H1 (cell line): ENCODE data around the gene RAB11FIP5. TPM values are rescaled to one million over a fixed set of nuclear protein-coding genes. Genes with fewer than 3 reads are reported as not detected.

Experiments used
- CTCF ChIA-PET: fragments of 300-600 bp; sonication (Branson Sonifier 250); formaldehyde crosslinking; loops from one replicate; lab custom pipeline; 2021; ENCODE audit not compliant: partially characterized antibody; lab: Charles Lee
- POLR2A ChIA-PET: fragments of 300-600 bp; sonication (Branson Sonifier 250); formaldehyde crosslinking; loops from one replicate; lab custom pipeline; 2021; ENCODE audit warnings: inconsistent platforms; ENCODE audit not compliant: partially characterized antibody; lab: Charles Lee
- DNase-seq, 2 experiments: peaks; one replicate each; pipeline versions ENCODE4 v3.0.0 to v3.0.0-alpha.2; 2010 to 2022; ENCODE audit warnings: low spot score in 2 of 2, low read depth in 1 of 2, mixed read lengths in 1 of 2
- FAIRE-seq: peaks from 2 replicates; lab custom pipeline; 2011; peaks lifted over from hg19 to GRCh38; lab: Jason Lieb, UNC
- H2AFZ ChIP-seq: 2 replicates; pipeline ENCODE4 v1.8.1; 2012; ENCODE audit warnings: low read length, inconsistent platforms
- H2AK5ac ChIP-seq: 2 replicates; pipeline ENCODE4 v1.6.1; 2013; ENCODE audit warnings: low read depth, low read length
- H2BK120ac ChIP-seq: replicated peaks from 2 replicates; pipeline ENCODE3; 2013; ENCODE audit warnings: low read depth, low read length, inconsistent platforms
- H2BK12ac ChIP-seq: 2 replicates; pipeline ENCODE4 v1.6.1; 2013; ENCODE audit warnings: low read depth, low read length
- H2BK15ac ChIP-seq: 2 replicates; pipeline ENCODE4 v1.6.1; 2013; ENCODE audit warnings: low read length
- H2BK20ac ChIP-seq: 2 replicates; pipeline ENCODE4 v1.6.1; 2013; ENCODE audit warnings: low read length
- H2BK5ac ChIP-seq: 2 replicates; pipeline ENCODE4 v1.6.1; 2013; ENCODE audit warnings: low read depth, low read length
- H3K14ac ChIP-seq: 2 replicates; pipeline ENCODE4 v1.6.1; 2013; ENCODE audit warnings: inconsistent platforms; ENCODE audit not compliant: insufficient read length
- H3K18ac ChIP-seq: 2 replicates; pipeline ENCODE4 v1.6.1; 2013; ENCODE audit warnings: low read length; ENCODE audit errors: extremely low read depth
- H3K23ac ChIP-seq: 2 replicates; pipeline ENCODE4 v1.6.1; 2013; ENCODE audit warnings: inconsistent platforms; ENCODE audit not compliant: insufficient read length
- H3K23me2 ChIP-seq: 2 replicates; pipeline ENCODE4 v1.6.1; 2013; ENCODE audit warnings: low read depth, low read length
- H3K27ac ChIP-seq: 2 replicates; pipeline ENCODE4 v1.6.1; 2011; ENCODE audit warnings: low read depth, low read length, inconsistent platforms
- H3K27me3 ChIP-seq, 4 experiments: replicated peaks in 1 of 4; 1 replicate in 1 of 4; 2 replicates in 3 of 4; pipeline versions ENCODE4 v1.6.1 to v1.8.1; 2011 to 2013; ENCODE audit warnings: low read length in 3 of 4, mild to moderate bottlenecking in 3 of 4, inconsistent platforms in 2 of 4, mixed read lengths in 2 of 4, moderate library complexity in 1 of 4; ENCODE audit not compliant: control insufficient read depth in 3 of 4, insufficient read depth in 3 of 4; ENCODE audit errors: extremely low read depth in 1 of 4
- H3K36me3 ChIP-seq, 4 experiments: 2 replicates each; pipeline versions ENCODE4 v1.6.1 to v1.8.1; 2011 to 2013; ENCODE audit warnings: mild to moderate bottlenecking in 4 of 4, low read length in 3 of 4, moderate library complexity in 2 of 4, control low read depth in 1 of 4, inconsistent platforms in 1 of 4; ENCODE audit not compliant: insufficient read depth in 4 of 4, control insufficient read depth in 2 of 4
- H3K4ac ChIP-seq: replicated peaks from 2 replicates; pipeline ENCODE3; 2013; ENCODE audit warnings: low read length, low read depth, mixed read lengths, inconsistent platforms; ENCODE audit not compliant: insufficient read length
- H3K4me1 ChIP-seq, 4 experiments: replicated peaks in 1 of 4; 1 replicate in 1 of 4; 2 replicates in 3 of 4; pipeline versions ENCODE4 v1.6.1 to v1.8.1; 2011 to 2013; ENCODE audit warnings: low read length in 3 of 4, inconsistent platforms in 2 of 4, mixed read lengths in 1 of 4; ENCODE audit not compliant: insufficient read depth in 4 of 4, control insufficient read depth in 3 of 4
- H3K4me2 ChIP-seq, 2 experiments: 2 replicates each; pipeline versions ENCODE4 v1.6.1 to v1.8.1; 2011 to 2013; ENCODE audit warnings: low read depth in 2 of 2, low read length in 2 of 2, control low read depth in 1 of 2, inconsistent platforms in 1 of 2, mild to moderate bottlenecking in 1 of 2; ENCODE audit not compliant: insufficient read depth in 1 of 2
- H3K4me3 ChIP-seq, 4 experiments: fragments of 200-600, 300-600 bp in 1 of 4; sonication (generic), shearing (Covaris generic), sonication (Bioruptor Twin) in 1 of 4; 2 replicates each; pipeline versions ENCODE4 v1.5.1 to v1.8.1; 2011 to 2016; ENCODE audit warnings: low read length in 4 of 4, low read depth in 3 of 4, control low read depth in 2 of 4, inconsistent platforms in 2 of 4, mild to moderate bottlenecking in 2 of 4, mixed read lengths in 1 of 4, moderate library complexity in 1 of 4; ENCODE audit not compliant: insufficient read depth in 2 of 4; ENCODE audit errors: extremely low read depth in 1 of 4
- H3K56ac ChIP-seq: replicated peaks from 2 replicates; pipeline ENCODE3; 2013; ENCODE audit warnings: low read depth, mild to moderate bottlenecking, mixed read lengths, low read length, inconsistent platforms; ENCODE audit not compliant: insufficient read length
- H3K79me1 ChIP-seq: 2 replicates; pipeline ENCODE4 v1.6.1; 2013; ENCODE audit warnings: low read depth, low read length, control low read depth
- H3K79me2 ChIP-seq, 2 experiments: 2 replicates each; pipeline versions ENCODE4 v1.6.1 to v1.8.1; 2012 to 2013; ENCODE audit warnings: low read length in 2 of 2, mild to moderate bottlenecking in 2 of 2, inconsistent platforms in 1 of 2; ENCODE audit not compliant: insufficient read depth in 2 of 2, control insufficient read depth in 1 of 2
- H3K9ac ChIP-seq, 4 experiments: replicated peaks in 1 of 4; 1 replicate in 1 of 4; 2 replicates in 3 of 4; pipeline versions ENCODE4 v1.6.1 to v1.8.1; 2011 to 2013; ENCODE audit warnings: low read depth in 3 of 4, low read length in 3 of 4, control low read depth in 2 of 4, mild to moderate bottlenecking in 2 of 4, moderate library complexity in 2 of 4, inconsistent platforms in 1 of 4; ENCODE audit errors: extremely low read depth in 1 of 4
- H3K9me3 ChIP-seq, 2 experiments: 2 replicates each; pipeline versions ENCODE4 v1.6.1 to v1.8.1; 2012 to 2013; ENCODE audit warnings: mild to moderate bottlenecking in 2 of 2, moderate library complexity in 2 of 2, control low read depth in 1 of 2, inconsistent platforms in 1 of 2, low read depth in 1 of 2, low read length in 1 of 2, mixed read lengths in 1 of 2; ENCODE audit not compliant: insufficient read depth in 2 of 2
- H4K20me1 ChIP-seq, 2 experiments: replicated peaks in 1 of 2; 2 replicates each; pipeline versions ENCODE3 to v1.8.1; 2011 to 2013; ENCODE audit warnings: inconsistent platforms in 2 of 2, low read length in 2 of 2, mild to moderate bottlenecking in 1 of 2; ENCODE audit not compliant: insufficient read depth in 2 of 2, control insufficient read depth in 1 of 2
- H4K5ac ChIP-seq: 2 replicates; pipeline ENCODE4 v1.6.1; 2013; ENCODE audit warnings: low read length, low read depth, mixed read lengths, inconsistent platforms; ENCODE audit not compliant: insufficient read length
- H4K8ac ChIP-seq: 2 replicates; pipeline ENCODE4 v1.8.0; 2013; ENCODE audit warnings: mild to moderate bottlenecking, moderate library complexity, low read length, inconsistent platforms; ENCODE audit not compliant: insufficient read depth; ENCODE audit errors: extremely low read depth
- H4K91ac ChIP-seq: replicated peaks from 2 replicates; pipeline ENCODE3; 2013; ENCODE audit warnings: low read length, mixed read lengths, inconsistent platforms; ENCODE audit not compliant: insufficient read length
- ASH2L ChIP-seq: fragments of 200-600, 300-600 bp; sonication (generic); IDR thresholded peaks from one replicate; pipeline ENCODE4 v1.7.1; 2017; ENCODE audit warnings: low read length
- BCL11A ChIP-seq, 2 experiments: IDR thresholded peaks; one replicate each; pipeline ENCODE4 v1.6.1; 2011; ENCODE audit warnings: low read depth in 2 of 2, low read length in 2 of 2, mild to moderate bottlenecking in 2 of 2
- BRCA1 ChIP-seq: IDR thresholded peaks from 2 replicates; pipeline ENCODE4 v1.6.1; 2012; ENCODE audit warnings: low read depth, low read length, improper control_type of control experiment
- GABPA ChIP-seq: IDR thresholded peaks from 2 replicates; pipeline ENCODE4 v1.6.1; 2011; ENCODE audit warnings: mild to moderate bottlenecking, low read length, moderate library complexity, borderline replicate concordance; ENCODE audit not compliant: insufficient read depth
- JUN ChIP-seq: IDR thresholded peaks from 2 replicates; pipeline ENCODE4 v1.6.1; 2011; ENCODE audit warnings: low read depth, mild to moderate bottlenecking, improper control_type of control experiment, low read length
- SAP30 ChIP-seq: fragments of 300-600 bp; sonication (generic); IDR thresholded peaks from 2 replicates; pipeline ENCODE4 v1.7.1; 2012; ENCODE audit warnings: low read length, moderate library complexity, mild to moderate bottlenecking, inconsistent platforms; ENCODE audit not compliant: insufficient read depth, insufficient replicate concordance
- SP2 ChIP-seq: IDR thresholded peaks from 2 replicates; pipeline ENCODE4 v1.6.1; 2012; ENCODE audit warnings: mild to moderate bottlenecking, low read length, inconsistent platforms
- TCF12 ChIP-seq: IDR thresholded peaks from 2 replicates; pipeline ENCODE4 v1.6.1; 2011; ENCODE audit warnings: low read depth, mild to moderate bottlenecking, low read length
- WGBS, 2 experiments: shearing (Covaris generic) in 1 of 2; methylation state at CpG; one replicate each; pipeline versions ENCODE4 v1.1.6 to v1.1.7; 2013 to 2015; ENCODE audit warnings: low lambda C conversion rate in 2 of 2, mixed read lengths in 2 of 2, inconsistent platforms in 1 of 2, low coverage in 1 of 2, missing lambda C conversion rate in 1 of 2; ENCODE audit not compliant: insufficient replicate concordance in 2 of 2, insufficient coverage in 1 of 2, insufficient read length in 1 of 2; ENCODE audit errors: extremely low coverage in 1 of 2, missing lambda C conversion rate in 1 of 2; 5-methylcytosine and 5-hydroxymethylcytosine counted together
- polyA plus RNA-seq, 7 experiments: library from polyadenylated mRNA; depleted of rRNA in 3 of 7; stranded (reverse) in 5 of 7; unstranded in 2 of 7; fragments of >200 nt in 5 of 7; fragments of 200-250 nt in 2 of 7; gene quantifications; 1 replicate in 5 of 7; 2 replicates in 1 of 7; 4 replicates in 1 of 7; pipeline versions ENCODE4 v1.2.1 to v1.2.3, GENCODE V29; 2011 to 2013; ENCODE audit warnings: missing spikeins in 2 of 7, mixed read lengths in 2 of 7
- total RNA-seq: library from RNA; stranded (reverse); fragmentation: NEBNext Ultra II Directional; extraction: Animal tissue kit (Norgen Biotek cat#: 25700); gene quantifications from 2 replicates; pipeline ENCODE4 v1.2.1, GENCODE V29; 2021

Gene RAB11FIP5
- total and polyA plus RNA-seq, 2 of the 8 experiments (the other 6 are each of a cell fraction or from before 2014, with no cell fraction given) = 6.3 to 17.0 TPM

DNA sequence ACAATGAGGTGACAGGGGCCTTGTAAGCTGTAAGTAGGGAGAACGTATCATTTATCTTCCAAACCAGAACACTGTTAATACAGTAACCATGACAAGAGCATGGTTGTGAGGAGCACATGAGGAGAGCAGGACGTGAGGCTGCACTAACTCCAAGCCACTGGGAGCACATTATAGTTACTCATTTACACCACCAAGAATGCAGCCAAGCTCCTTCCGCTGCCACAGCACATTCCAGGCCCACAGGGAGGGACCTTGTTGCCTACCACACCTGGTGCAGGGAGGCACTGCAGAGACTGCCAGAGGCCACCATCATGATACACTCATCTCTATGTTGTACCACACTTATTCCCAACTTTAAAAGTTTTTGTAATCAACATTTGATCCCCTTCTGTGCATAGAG lies 27.8 kb downstream of the RAB11FIP5 start:
- Histone ChIP-seq H3K9me3 (no peaks in the 10 kb centered on the region), H3K14ac (no peak overlapping the region), H3K56ac (no peak overlapping the region), H3K23me2 (no peaks in the 10 kb centered on the region), H4K20me1 (peaks cover 0 to 5% of the 10 kb centered on the region in 2 experiments), H3K9ac (no peak overlapping the region), H2BK20ac (no peak overlapping the region)
- TF ChIP-seq ASH2L (no peak), SAP30 (no peak), JUN (no peak), BRCA1 (no peak), TCF12 (no peak), SP2 (no peak), GABPA (no peak), BCL11A (IDR thresholded peaks at IDR 0.05; ENCODE audit: low read depth in 2 of 2, low read length in 2 of 2) (no peak)
- TF ChIP-seq, all 59 proteins: peak for 0
- no peaks in the 10 kb centered on the region for H3K27me3 ChIP-seq
- H2BK12ac ChIP-seq = no peak overlapping the region; the same call in 1 of the 2 replicates
- no peaks in the 10 kb centered on the region for H3K36me3 ChIP-seq
- peaks cover 0 to 9% (median 5%) of the 10 kb centered on the region in 4 experiments; a peak in 6 of 7 replicates for H3K4me1 ChIP-seq
- no peak overlapping the region for H3K4me3 ChIP-seq
- H3K4me2 ChIP-seq = no peak overlapping the region
- no peak overlapping the region for H3K27ac ChIP-seq
- H2BK15ac ChIP-seq = no peak overlapping the region
- no peak overlapping the region for H2AFZ ChIP-seq
- ChIA-PET POLR2A (interaction anchor here (2.2 kb wide), 1 partner anchor 71 kb away, joined by 12 read pairs; no protein-coding TSS in a partner anchor), CTCF (interaction anchor here (0.5 to 12.9 kb wide), 49 partner anchors 10 to 250 kb away, joined by 3 to 321 read pairs (median 6); partner anchors contain the start of genes RAB11FIP5, SMYD5 and SPR)
- H2BK120ac ChIP-seq = no peak overlapping the region
- no peak overlapping the region for H4K5ac ChIP-seq
- H4K91ac ChIP-seq = no peak overlapping the region
- 88% methylated on average over 3 of the region's 3 CpGs; no CpG with 5 or more reads in 1 of the 2 experiments for WGBS, 2 experiments
- H2BK5ac ChIP-seq = peak overlapping the region; percentile 35; the same call in 1 of the 2 replicates
- DNase-seq = no peak
- no peak for FAIRE-seq
- no peak overlapping the region for H3K18ac ChIP-seq
- no peaks in the 10 kb centered on the region; a peak in 1 of 4 replicates for H3K79me2 ChIP-seq
- no peak overlapping the region for H2AK5ac ChIP-seq
- peaks cover 2% of the 10 kb centered on the region; the same call in 1 of the 2 replicates for H3K79me1 ChIP-seq
- H3K4ac ChIP-seq = no peak overlapping the region
- no peak overlapping the region for H3K23ac ChIP-seq
- H4K8ac ChIP-seq = no peak overlapping the region
